ENCODE results near the gene EPB41L3.

Gene EPB41L3

DNA sequence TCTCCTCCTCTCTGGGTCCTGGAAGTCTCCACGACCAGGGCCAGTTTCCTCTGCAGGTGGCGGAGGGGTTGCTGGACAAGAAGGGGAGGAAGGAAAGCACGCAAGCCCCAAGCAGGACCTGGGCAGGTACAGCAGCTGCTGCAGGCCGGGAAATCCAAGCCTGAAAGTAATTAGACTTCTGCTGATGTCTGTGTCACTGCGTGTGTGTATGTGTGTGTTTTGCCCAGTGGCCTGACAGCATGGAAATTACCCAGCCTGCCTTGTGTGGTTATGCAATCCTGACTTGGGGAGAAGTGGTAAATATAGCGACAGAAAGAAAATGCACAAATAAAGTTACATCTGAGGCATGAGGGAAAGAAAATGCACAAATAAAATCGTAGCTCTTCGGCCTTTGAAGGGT lies 126.5 kb downstream of the EPB41L3 start:
- DNase-seq (ENCODE audit: low read depth), result no peak
- H3K4me3 ChIP-seq (ENCODE audit: low read depth, low read length), result no peak overlapping the region
- no peak for TF ChIP-seq CTCF (IDR thresholded peaks at IDR 0.05; ENCODE audit: control insufficient read depth, extremely low read depth, insufficient read depth)

- no peak for DNase-seq (ENCODE audit: low read depth)
- no peak for TF ChIP-seq CTCF (IDR thresholded peaks at IDR 0.05; ENCODE audit: control insufficient read depth, extremely low read depth, insufficient read depth)
- no peak overlapping the region for H3K4me3 ChIP-seq (ENCODE audit: low read depth, low read length)
These were observed 127.7 kb downstream of the EPB41L3 start for GRCh38 chr18:5416112-5416511.

GRCh38 chr18:5415665-5416064 lies 128.1 kb downstream of the EPB41L3 start:
- no peak for DNase-seq (ENCODE audit: low read depth)
- no peak for TF ChIP-seq CTCF (IDR thresholded peaks at IDR 0.05; ENCODE audit: control insufficient read depth, extremely low read depth, insufficient read depth)
- no peak overlapping the region for H3K4me3 ChIP-seq (ENCODE audit: low read depth, low read length)

DNA sequence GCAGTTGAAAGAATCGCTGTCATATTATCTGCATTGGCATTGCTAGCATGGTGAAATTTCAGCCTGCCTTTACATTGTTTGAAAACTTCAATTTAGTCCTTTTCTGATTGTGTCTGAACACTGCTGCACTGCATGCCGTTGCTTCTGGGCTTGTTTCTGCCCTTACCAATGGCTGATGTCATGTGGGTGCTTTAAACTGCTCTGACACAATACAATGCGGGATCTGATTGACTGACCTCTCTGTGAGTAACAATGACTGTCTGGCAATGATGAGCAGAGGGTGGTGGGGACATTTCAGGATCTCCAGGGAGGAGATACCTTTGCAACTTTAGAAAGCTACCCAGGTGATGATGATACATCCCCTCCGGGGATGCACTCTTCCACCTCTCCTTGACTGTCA lies 128.8 kb downstream of the EPB41L3 start:
- no peak for TF ChIP-seq CTCF (IDR thresholded peaks at IDR 0.05; ENCODE audit: control insufficient read depth, extremely low read depth, insufficient read depth)
- DNase-seq (ENCODE audit: low read depth), result no peak
- no peak overlapping the region for H3K4me3 ChIP-seq (ENCODE audit: low read depth, low read length)

DNA sequence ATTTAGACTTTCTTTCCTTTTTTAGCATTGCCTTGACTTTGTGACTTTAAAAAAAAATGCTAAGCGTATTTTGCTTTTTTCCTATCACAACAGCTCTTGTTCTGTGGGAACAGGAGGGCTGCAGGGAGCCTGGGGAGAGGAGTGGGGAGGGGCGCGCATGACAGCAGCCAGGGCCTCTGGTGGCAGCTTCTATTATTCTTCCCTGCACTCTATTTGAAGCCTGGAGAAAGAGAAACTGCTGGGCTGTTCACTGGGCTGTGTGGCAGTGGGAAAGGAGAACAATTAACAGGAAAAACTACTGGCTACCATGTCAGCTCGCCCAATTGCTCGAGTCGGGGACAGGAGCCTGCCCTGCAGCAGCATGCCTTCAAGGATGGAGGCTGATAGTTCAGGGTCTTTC lies 129.3 kb downstream of the EPB41L3 start:
- no peak for DNase-seq (ENCODE audit: low read depth)
- TF ChIP-seq CTCF (IDR thresholded peaks at IDR 0.05; ENCODE audit: control insufficient read depth, extremely low read depth, insufficient read depth), result no peak
- H3K4me3 ChIP-seq (ENCODE audit: low read depth, low read length), result no peak overlapping the region

GRCh38 chr18:5413447-5413846 lies 130.3 kb downstream of the EPB41L3 start:
- no peak for TF ChIP-seq CTCF (IDR thresholded peaks at IDR 0.05; ENCODE audit: control insufficient read depth, extremely low read depth, insufficient read depth)
- no peak for DNase-seq (ENCODE audit: low read depth)
- no peak overlapping the region for H3K4me3 ChIP-seq (ENCODE audit: low read depth, low read length)

DNA sequence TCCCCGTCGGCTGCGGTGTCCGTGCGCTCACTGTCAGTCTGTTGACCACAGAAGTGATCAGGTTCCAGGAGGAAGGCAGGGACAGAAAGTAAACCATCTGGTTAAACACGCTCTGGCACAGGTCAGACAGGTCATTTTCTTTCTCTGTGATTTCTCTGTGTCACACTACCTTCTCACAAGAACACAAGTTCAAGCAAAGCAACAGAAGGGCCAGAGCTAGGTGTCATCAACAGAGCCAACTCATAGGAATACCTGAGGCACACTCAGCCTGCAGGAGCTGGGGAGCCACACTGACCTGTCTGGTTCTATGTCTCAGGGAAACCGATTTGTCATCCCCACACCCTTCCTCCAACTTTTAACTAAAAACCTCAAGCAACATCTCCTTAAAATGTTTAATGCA lies 133.2 kb downstream of the EPB41L3 start:
- peak; percentile 43 for DNase-seq (ENCODE audit: low read depth)
- no peak for TF ChIP-seq CTCF (IDR thresholded peaks at IDR 0.05; ENCODE audit: control insufficient read depth, extremely low read depth, insufficient read depth)
- H3K4me3 ChIP-seq (ENCODE audit: low read depth, low read length), result no peak overlapping the region

Data from LNCaP clone FGC (cell line).